Right cardiac atrium (tissue), 5 donors: ENCODE measurements around the gene SCAMP4. TPM values are rescaled to one million over a fixed set of nuclear protein-coding genes. Genes with fewer than 3 reads are reported as not detected.
"Not testable (repeated sequence)": the region's sequence is repeated elsewhere in the genome, so short reads cannot be mapped to it uniquely, and the experiment has no call there.

Experiments used
- ATAC-seq, 2 donors: fragments of 200-7000 bp; cut with Tn5 transposase; one replicate each; pipeline versions ENCODE4 v1.8.0 to v1.9.1; 2020; ENCODE audit warnings: moderate library complexity in 2 of 2, mild to moderate bottlenecking in 1 of 2
- DNase-seq, 3 donors: peaks; one replicate each; pipeline ENCODE4 v3.0.0-alpha.2; 2020
- H3K27ac ChIP-seq: one replicate; pipeline ENCODE4 v1.5.1; 2013; ENCODE audit warnings: mild to moderate bottlenecking, low read length, control low read depth, moderate library complexity
- H3K27me3 ChIP-seq: one replicate; pipeline ENCODE4 v1.6.1; 2013; ENCODE audit not compliant: control insufficient read depth, insufficient read depth
- H3K4me1 ChIP-seq: one replicate; pipeline ENCODE4 v1.6.1; 2013; ENCODE audit warnings: low read length; ENCODE audit not compliant: control insufficient read depth, insufficient read depth
- H3K4me3 ChIP-seq: one replicate; pipeline ENCODE4 v1.5.1; 2013; ENCODE audit warnings: low read length, control low read depth
- H3K9me3 ChIP-seq: one replicate; pipeline ENCODE4 v1.6.1; 2013; ENCODE audit warnings: low read length; ENCODE audit not compliant: control insufficient read depth
- WGBS: extraction: QIAGEN DNeasy Blood & Tissue Kit; methylation state at CpG from one replicate; pipeline ENCODE4 v1.1.7; 2013; 5-methylcytosine and 5-hydroxymethylcytosine counted together
- intact Hi-C, 4 donors: fragments of 100-400 bp; cut with DNase I; formaldehyde crosslinking; loops; one replicate each; pipeline versions ENCODE4 v1.11.0 to v1.14.0; 2022 to 2023
- polyA plus RNA-seq: library from polyadenylated mRNA; stranded (reverse); fragments of 200-250 nt; gene quantifications from one replicate; pipeline ENCODE4 v1.2.3, GENCODE V29; 2013
- total RNA-seq, 4 donors: library from RNA; stranded (reverse); fragmentation: NEBNext Ultra II Directional; extraction: Animal tissue kit (Norgen Biotek cat#: 25700); gene quantifications; one replicate each; pipeline ENCODE4 v1.2.1, GENCODE V29; 2021
- donor health status: healthy with polysubstance abuse.
- donor health status: DM: no; HTN: yes; CAD: no.
- donor health status: DM: no; HTN: no; CAD: no.
- donor health status: DM: no; HTN: yes; CAD: no; lungs with severe emphysema.
- donor health status: DM: yes; HTN: yes; CAD: no.

The SCAMP4 gene
- total and polyA plus RNA-seq, 5 donors: 16.1 to 19.9 (median 18.8) TPM

DNA sequence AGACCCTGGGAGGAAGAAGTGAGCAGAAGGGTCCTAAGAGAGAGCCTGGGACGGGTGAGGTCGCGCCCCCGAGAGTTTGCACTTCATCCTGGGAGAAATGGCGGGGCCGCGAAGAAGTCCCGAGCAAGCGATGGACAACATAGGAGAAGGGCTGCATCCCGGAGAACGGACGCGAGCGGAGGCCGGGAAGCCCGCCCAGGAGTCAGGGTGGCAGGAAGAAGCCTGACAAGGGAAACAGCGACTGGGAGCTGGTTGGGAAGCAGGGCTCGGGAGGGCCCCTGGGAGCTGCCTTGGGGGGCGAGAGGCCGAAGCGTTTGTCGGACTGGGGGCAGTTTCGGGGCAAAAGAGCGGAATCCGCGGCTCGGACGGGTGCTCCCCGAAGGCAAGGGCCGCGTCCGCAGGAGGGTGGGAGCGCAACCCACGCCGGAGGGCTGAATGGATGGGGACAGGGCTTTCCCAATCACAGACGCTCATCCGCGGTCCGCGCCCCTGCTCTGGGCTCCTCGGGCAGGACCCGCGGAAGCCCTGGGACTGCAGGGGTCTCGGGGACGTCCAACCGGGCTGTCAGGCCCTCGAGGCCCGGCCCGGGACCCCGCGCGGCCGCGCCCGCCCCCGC lies 20.4 kb upstream of the SCAMP4 start:
- Histone ChIP-seq H3K27me3 (no peaks in the 10 kb centered on the region), H3K4me1 (no peaks in the 10 kb centered on the region), H3K4me3 (peak overlapping the region; percentile 85), H3K9me3 (no peaks in the 10 kb centered on the region), H3K27ac (peak overlapping the region; percentile 86)
- under 1% methylated on average over 56 of the region's 56 CpGs for WGBS
- intact Hi-C loops: no loop called here
- DNase-seq (peak in 2 of 3 donors; percentile 71 to 72), ATAC-seq (peak; percentile 0 to 2)

DNA sequence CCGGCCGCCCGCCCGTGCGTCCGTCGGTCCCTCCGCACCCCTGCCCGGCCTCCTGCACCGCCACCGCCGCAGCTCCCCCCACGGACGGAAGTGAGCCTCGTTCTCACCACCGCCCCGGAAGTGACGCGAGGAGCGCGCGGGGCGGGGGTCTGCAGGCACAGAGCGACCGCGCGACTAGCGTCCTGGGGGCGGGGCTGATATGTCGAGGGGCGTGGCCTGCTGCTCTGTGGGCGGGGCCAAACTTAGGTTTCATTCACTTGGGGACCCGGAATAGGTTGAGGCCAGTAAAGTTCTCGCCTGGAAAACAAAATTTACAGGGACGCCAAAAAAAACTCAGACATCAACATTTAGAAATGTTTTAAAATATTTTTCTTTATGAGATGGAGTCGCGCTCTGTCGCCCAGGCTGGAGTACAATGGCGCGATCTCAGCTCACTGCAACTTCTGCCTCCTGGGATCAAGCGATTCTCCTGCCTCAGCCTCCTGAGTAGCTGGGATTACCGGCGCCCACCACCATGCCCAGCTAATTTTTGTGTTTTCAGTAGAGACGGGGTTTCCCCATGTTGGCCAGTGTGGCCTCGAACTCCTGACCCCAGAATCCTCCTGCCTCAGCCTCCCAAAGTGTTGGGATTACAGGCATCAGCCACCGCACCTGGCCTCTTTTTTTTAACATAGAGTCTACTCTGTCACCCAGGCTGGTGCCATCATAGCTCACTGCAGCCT lies 19.6 kb upstream of the SCAMP4 start, which contains the start of gene ABHD17A:
ABHD17A (minus strand) TSS at position 99 of the 722 bp plus-strand sequence. CDS start 3,930 bp downstream, outside the sequence.
- H3K9me3 ChIP-seq, intact Hi-C loops, H3K27me3 ChIP-seq, H3K4me1 ChIP-seq: not testable (repeated sequence)
- peak within 1 kb of the TSS; percentile 85 for H3K4me3 ChIP-seq
- ATAC-seq (peak; percentile 93 to 94), DNase-seq (peak; percentile 95 to 99 (median 98))
- peak within 1 kb of the TSS; percentile 86 for H3K27ac ChIP-seq
- WGBS: 19% methylated on average over 46 of the region's 46 CpGs

DNA sequence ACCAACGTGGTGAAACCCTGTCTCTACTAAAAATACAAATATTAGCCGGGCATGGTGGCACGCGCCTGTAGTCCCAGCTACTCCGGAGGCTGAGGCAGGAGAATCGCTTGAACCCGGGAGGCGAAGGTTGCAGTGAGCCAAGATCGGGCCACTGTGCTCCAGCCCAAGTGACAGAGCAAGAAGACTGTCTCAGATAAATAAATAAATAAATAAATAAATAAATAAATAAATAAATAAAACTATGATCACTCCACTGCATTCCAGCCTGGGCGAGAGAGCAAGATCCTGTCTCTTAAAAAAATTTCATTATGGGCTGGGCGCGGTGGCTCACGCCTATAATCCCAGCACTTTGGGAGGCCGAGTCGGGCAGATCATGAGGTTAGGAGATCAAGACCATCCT lies 18.8 kb upstream of the SCAMP4 start:
- DNase-seq, H3K9me3 ChIP-seq, H3K27me3 ChIP-seq, intact Hi-C loops, ATAC-seq, H3K27ac ChIP-seq, H3K4me1 ChIP-seq, H3K4me3 ChIP-seq: not testable (repeated sequence)
- 95% methylated on average over 15 of the region's 15 CpGs for WGBS

DNA sequence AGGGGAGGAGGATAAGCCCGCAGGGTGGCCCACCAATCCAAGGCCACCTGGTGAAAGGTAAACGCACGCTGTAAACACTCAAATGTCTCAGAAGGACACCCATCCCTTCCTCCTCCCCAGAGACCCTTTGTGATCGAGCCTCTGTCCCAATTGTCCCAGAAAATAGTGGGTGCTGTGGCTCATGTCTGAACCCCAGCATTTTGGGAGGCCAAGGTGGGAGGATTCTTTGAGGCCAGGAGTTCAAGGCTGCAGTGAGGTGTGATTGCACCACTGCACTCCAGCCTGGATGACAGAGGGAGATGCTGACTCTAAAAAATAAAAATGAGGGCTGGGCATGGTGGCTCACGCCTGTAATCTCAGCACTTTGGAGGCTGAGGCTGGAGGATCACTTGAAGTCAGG lies 16.8 kb upstream of the SCAMP4 start:
- DNase-seq (no peak), ATAC-seq (no peak)
- H3K27me3 ChIP-seq: no peaks in the 10 kb centered on the region
- H3K27ac ChIP-seq: no peak overlapping the region
- H3K9me3 ChIP-seq: no peaks in the 10 kb centered on the region
- 88% methylated on average over 5 of the region's 5 CpGs for whole genome bisulfite sequencing
- intact Hi-C loops: no loop called here
- no peaks in the 10 kb centered on the region for H3K4me1 ChIP-seq
- no peak overlapping the region for H3K4me3 ChIP-seq

DNA sequence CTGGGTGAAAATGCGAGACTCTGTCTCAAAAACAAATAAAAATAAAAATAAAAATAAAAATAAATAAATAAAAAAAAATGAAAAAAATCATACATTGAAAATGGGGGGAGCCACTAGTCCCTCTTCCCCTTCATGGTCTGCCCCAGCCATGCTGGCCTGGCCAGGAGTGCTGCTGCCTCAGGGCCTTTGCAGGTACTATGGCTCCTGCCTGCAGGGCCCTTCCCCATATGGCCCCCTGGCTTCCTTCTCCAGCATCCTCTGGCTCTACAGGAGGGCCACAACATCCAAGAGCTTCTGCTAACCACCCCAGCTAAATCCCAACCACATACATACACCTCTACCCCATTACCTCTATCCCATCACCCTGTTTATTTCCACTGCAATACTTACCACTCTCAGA lies 15.3 kb upstream of the SCAMP4 start:
- no peak overlapping the region for H3K27ac ChIP-seq
- no peaks in the 10 kb centered on the region for H3K9me3 ChIP-seq
- no peak for ATAC-seq
- no peak overlapping the region for H3K4me3 ChIP-seq
- no peak for DNase-seq
- 98% methylated on average over 1 of the region's 1 CpG for whole genome bisulfite sequencing
- no peaks in the 10 kb centered on the region for H3K27me3 ChIP-seq
- intact Hi-C loops: no loop called here
- no peaks in the 10 kb centered on the region for H3K4me1 ChIP-seq

DNA sequence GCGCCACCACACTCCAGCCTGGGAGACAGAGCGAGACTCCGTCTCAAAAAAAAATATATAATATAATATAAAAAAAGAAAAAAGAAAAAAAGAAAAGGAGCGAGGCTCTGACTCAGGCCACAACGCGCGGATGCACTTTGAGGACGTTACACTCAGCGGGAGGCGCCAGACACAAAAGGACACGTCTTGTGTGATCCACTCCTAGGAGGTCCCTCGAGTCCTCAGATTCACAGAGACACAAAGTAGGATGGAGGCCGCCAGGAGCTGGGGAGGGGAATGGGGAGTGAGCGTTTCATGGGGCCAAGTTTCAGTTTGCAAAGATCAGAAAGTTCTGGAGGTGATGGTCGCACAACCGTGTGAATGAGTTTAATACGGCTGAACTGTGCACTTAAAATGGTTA lies 11.4 kb upstream of the SCAMP4 start:
- Histone ChIP-seq H3K9me3 (no peaks in the 10 kb centered on the region), H3K4me3 (no peak overlapping the region), H3K27me3 (no peaks in the 10 kb centered on the region), H3K4me1 (no peaks in the 10 kb centered on the region), H3K27ac (no peak overlapping the region)
- no peak for DNase-seq
- ATAC-seq: no peak
- intact Hi-C loops: no loop called here
- 86% methylated on average over 17 of the region's 17 CpGs for WGBS

DNA sequence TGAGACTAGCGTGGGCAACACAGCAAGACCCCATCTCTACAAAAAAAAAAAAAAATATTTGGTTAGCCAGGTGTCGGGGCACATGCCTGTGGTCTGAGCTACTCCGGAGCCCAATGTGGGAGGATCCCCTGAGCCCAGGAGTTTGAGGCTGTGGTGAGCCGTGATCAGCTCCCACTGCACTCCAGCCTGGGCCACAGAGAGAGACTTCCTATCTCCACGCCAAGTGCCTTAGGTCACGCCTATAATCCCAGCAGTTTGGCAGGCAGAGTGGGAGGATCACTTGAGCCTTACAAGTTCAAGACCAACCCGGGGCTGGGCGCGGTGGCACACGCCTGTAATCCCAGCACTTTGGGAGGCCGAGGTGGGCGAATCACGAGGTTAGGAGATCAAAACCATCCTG lies 8.7 kb upstream of the SCAMP4 start:
- H3K4me1 ChIP-seq: no peaks in the 10 kb centered on the region

DNA sequence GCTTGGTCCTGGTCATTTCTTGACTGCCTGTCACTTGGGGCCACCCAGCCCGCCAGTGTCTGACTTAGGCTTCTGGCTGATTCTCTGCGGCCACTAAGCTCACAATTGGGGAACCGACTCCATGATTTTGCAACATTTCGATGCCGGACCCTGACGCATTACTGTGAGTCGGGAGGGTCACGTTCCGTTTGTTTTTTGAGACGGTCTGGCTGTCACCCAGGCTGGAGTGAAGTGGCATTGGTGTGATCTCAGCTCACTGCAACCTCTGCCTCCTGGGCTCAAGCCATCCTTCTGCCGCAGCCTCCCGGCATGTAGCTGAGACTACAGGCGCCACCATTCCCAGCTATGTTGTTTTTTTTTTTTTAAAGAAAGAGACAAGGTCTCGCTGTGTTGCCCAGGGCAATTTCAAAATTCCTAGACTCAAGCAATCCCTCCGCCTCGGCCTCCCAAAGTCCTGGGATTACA lies 3.2 kb upstream of the SCAMP4 start:
- H3K27ac ChIP-seq: no peak overlapping the region
- 78% methylated on average over 16 of the region's 16 CpGs for WGBS
- intact Hi-C loops: no loop called here
- ATAC-seq: no peak
- H3K4me1 ChIP-seq: no peaks in the 10 kb centered on the region
- H3K9me3 ChIP-seq: no peaks in the 10 kb centered on the region
- no peaks in the 10 kb centered on the region for H3K27me3 ChIP-seq
- H3K4me3 ChIP-seq: no peak overlapping the region
- DNase-seq: peak; percentile 41 to 82 (median 68)

More for the DNA sequence above, 8.7 kb upstream of the SCAMP4 start:
- Histone ChIP-seq H3K27me3 (no peaks in the 10 kb centered on the region), H3K27ac (no peak overlapping the region), H3K9me3 (no peaks in the 10 kb centered on the region), H3K4me3 (no peak overlapping the region)
- DNase-seq (no peak), ATAC-seq (no peak)
- intact Hi-C loops: no loop called here
- WGBS: 87% methylated on average over 13 of the region's 13 CpGs

DNA sequence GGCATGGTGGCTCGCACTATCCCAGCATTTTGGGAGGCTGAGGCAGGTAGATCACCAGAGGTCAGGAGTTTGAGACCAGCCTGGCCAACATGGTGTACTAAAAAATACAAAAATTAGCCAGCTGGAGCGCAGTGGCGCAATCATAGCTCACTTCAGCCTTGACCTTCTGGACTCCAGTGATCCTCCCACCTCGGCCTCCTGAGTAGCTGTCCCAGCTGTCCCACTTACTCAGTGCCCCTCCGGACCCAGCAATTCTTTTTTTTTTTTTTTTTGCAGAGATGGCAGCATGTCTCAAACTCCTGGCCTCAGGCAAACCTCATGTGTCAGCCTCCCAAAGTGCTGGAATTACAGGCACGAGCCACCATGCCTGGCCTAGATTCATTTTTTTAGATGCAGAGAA lies 2.3 kb upstream of the SCAMP4 start:
- Histone ChIP-seq H3K27ac (no peak overlapping the region), H3K4me3 (no peak overlapping the region), H3K9me3 (no peaks in the 10 kb centered on the region), H3K27me3 (no peaks in the 10 kb centered on the region), H3K4me1 (no peaks in the 10 kb centered on the region)
- ATAC-seq (no peak), DNase-seq (no peak)
- WGBS: 77% methylated on average over 6 of the region's 6 CpGs
- intact Hi-C loops: no loop called here

DNA sequence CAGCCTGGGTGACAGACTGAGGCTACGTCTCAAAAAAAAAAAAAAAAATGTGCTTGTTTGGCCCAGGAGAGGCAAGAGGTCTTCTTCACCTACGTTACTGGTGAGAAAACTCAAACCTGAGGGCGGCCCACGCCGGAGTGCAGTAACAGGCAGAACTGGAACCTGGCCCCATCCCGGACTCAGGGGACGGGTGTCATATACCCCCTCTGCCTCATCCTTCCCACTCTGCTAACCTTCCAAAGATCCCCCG lies 414 bp upstream of the SCAMP4 start:
- intact Hi-C loops: no loop called here
- no peak for ATAC-seq
- Histone ChIP-seq H3K27ac (peak overlapping the region; percentile 19), H3K4me1 (no peaks in the 10 kb centered on the region), H3K4me3 (no peak overlapping the region), H3K27me3 (no peaks in the 10 kb centered on the region), H3K9me3 (no peaks in the 10 kb centered on the region)
- no peak for DNase-seq
- 43% methylated on average over 8 of the region's 8 CpGs for WGBS

DNA sequence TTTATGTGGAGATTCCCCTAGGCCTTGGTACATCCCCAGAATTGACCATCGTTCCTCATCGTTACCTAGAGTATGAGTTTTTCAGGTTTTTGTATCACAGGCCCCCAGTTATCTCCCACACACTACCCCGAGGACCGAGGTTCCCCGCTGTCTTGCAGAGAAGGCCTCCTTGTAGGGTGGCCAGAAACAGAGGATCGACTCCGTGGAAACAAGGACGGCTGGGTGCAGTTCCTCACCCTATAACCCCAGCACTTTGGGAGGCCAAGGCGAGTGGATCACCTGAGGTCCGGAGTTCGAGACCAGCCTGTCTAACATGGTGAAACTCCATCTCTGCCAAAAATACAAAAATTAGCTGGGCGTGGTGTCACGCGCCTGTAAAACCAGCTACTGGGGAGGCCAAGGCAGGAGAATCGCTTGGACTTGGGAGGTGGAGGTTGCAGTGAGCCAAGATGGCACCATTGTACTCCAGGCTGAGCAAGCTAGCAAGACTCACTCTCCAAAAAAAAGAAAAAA lies 720 bp downstream of the SCAMP4 start:
- no peaks in the 10 kb centered on the region for H3K9me3 ChIP-seq
- no peak for ATAC-seq
- H3K4me3 ChIP-seq: peak overlapping the region; percentile 73
- no peaks in the 10 kb centered on the region for H3K4me1 ChIP-seq
- 75% methylated on average over 15 of the region's 15 CpGs for WGBS
- H3K27ac ChIP-seq: peak overlapping the region; percentile 18
- no peak for DNase-seq
- intact Hi-C loops: no loop called here
- H3K27me3 ChIP-seq: no peaks in the 10 kb centered on the region
